Astrocyte of the spinal cord (primary cell): ENCODE results near the gene FRMD5.

Source experiments
- DNase-seq: peaks from one replicate; pipeline ENCODE4 v3.0.0; 2011; ENCODE audit warnings: low read depth, low spot score
- H3K4me3 ChIP-seq: 2 replicates; pipeline ENCODE4 v1.5.1; 2011; ENCODE audit warnings: low read depth, mild to moderate bottlenecking, low read length, moderate library complexity
- CTCF ChIP-seq: IDR thresholded peaks from 2 replicates; pipeline ENCODE4 v1.5.1; 2012; ENCODE audit warnings: low read depth, mild to moderate bottlenecking, low read length, inconsistent platforms
- in situ Hi-C: cut with HindIII; loops from 2 replicates; pipeline ENCODE4 v1.10.0; 2017; ENCODE audit warnings: low sequenced_read_pairs

The FRMD5 gene

GRCh38 chr15:44081026-44082013, 113.8 kb downstream of the FRMD5 start:
- in situ Hi-C loops: no loop called here
- no peak overlapping the region for H3K4me3 ChIP-seq
- TF ChIP-seq CTCF: no peak
- DNase-seq: peak; percentile 86

GRCh38 chr15:44075535-44075934, 119.5 kb downstream of the FRMD5 start:
- in situ Hi-C loops: no loop called here
- no peak overlapping the region for H3K4me3 ChIP-seq
- DNase-seq: peak; percentile 32
- TF ChIP-seq CTCF: no peak

GRCh38 chr15:44069489-44069888, 125.6 kb downstream of the FRMD5 start:
- no peak overlapping the region for H3K4me3 ChIP-seq
- DNase-seq: no peak
- TF ChIP-seq CTCF: no peak
- in situ Hi-C loops: no loop called here

- no peak for TF ChIP-seq CTCF
- H3K4me3 ChIP-seq: no peak overlapping the region
- no peak for DNase-seq
- in situ Hi-C loops: no loop called here
These were observed 126.7 kb downstream of the FRMD5 start for GRCh38 chr15:44068347-44068746.

GRCh38 chr15:44066211-44066827, 128.8 kb downstream of the FRMD5 start:
- H3K4me3 ChIP-seq: no peak overlapping the region
- TF ChIP-seq CTCF: peak; percentile 63
- in situ Hi-C loops: no loop called here
- DNase-seq: peak; percentile 42

GRCh38 chr15:44064706-44065105, 130.4 kb downstream of the FRMD5 start:
- TF ChIP-seq CTCF: no peak
- no peak for DNase-seq
- no peak overlapping the region for H3K4me3 ChIP-seq
- in situ Hi-C loops: no loop called here
